ENCODE results near the gene PARVG.
"Not testable (repeated sequence)": the region's sequence is repeated elsewhere in the genome, so short reads cannot be mapped to it uniquely, and the experiment has no call there.

PARVG gene

GRCh38 chr22:44219101-44219870, 38.6 kb downstream of the PARVG start:
- Histone ChIP-seq H3K9me3 (ENCODE audit: low read length) (no peaks in the 10 kb centered on the region), H3K36me3 (ENCODE audit: insufficient read depth, low read length) (no peaks in the 10 kb centered on the region), H3K27ac (ENCODE audit: low read depth, low read length) (no peak overlapping the region), H3K27me3 (ENCODE audit: control insufficient read depth in 1 of 2, insufficient read depth in 2 of 2, low read length in 2 of 2) (no peaks in the 10 kb centered on the region), H3K4me1 (ENCODE audit: insufficient read depth, low read length) (no peaks in the 10 kb centered on the region), H3K9ac (ENCODE audit: low read length) (no peak overlapping the region), H3K4me3 (ENCODE audit: low read depth in 1 of 2, low read length in 2 of 2) (no peak overlapping the region)

- H3K27me3 ChIP-seq (ENCODE audit: control insufficient read depth in 1 of 2, insufficient read depth in 2 of 2, low read length in 2 of 2) = peaks cover 0 to 3% of the 10 kb centered on the region in 2 donors
- no peaks in the 10 kb centered on the region for H3K9me3 ChIP-seq (ENCODE audit: low read length)
- H3K4me3 ChIP-seq (ENCODE audit: low read depth in 1 of 2, low read length in 2 of 2) = no peak overlapping the region
- H3K4me1 ChIP-seq (ENCODE audit: insufficient read depth, low read length) = no peaks in the 10 kb centered on the region
- H3K9ac ChIP-seq (ENCODE audit: low read length) = no peak overlapping the region
- H3K36me3 ChIP-seq (ENCODE audit: insufficient read depth, low read length) = no peaks in the 10 kb centered on the region
- H3K27ac ChIP-seq (ENCODE audit: low read depth, low read length) = no peak overlapping the region
Observed at GRCh38 chr22:44220727-44221680, 40.3 kb downstream of the PARVG start.

GRCh38 chr22:44221710-44222475, 41.2 kb downstream of the PARVG start:
- Histone ChIP-seq H3K4me1 (ENCODE audit: insufficient read depth, low read length) (no peaks in the 10 kb centered on the region), H3K36me3 (ENCODE audit: insufficient read depth, low read length) (no peaks in the 10 kb centered on the region), H3K27ac (ENCODE audit: low read depth, low read length) (no peak overlapping the region), H3K9me3 (ENCODE audit: low read length) (no peaks in the 10 kb centered on the region), H3K27me3 (ENCODE audit: control insufficient read depth in 1 of 2, insufficient read depth in 2 of 2, low read length in 2 of 2) (peaks cover 0 to 3% of the 10 kb centered on the region in 2 donors), H3K4me3 (ENCODE audit: low read depth in 1 of 2, low read length in 2 of 2) (no peak overlapping the region), H3K9ac (ENCODE audit: low read length) (no peak overlapping the region)

GRCh38 chr22:44224166-44224565, 43.4 kb downstream of the PARVG start:
- Histone ChIP-seq H3K9ac (ENCODE audit: low read length) (no peak overlapping the region), H3K4me3 (ENCODE audit: low read depth in 1 of 2, low read length in 2 of 2) (no peak overlapping the region), H3K27ac (ENCODE audit: low read depth, low read length) (no peak overlapping the region), H3K27me3 (ENCODE audit: control insufficient read depth in 1 of 2, insufficient read depth in 2 of 2, low read length in 2 of 2) (peaks cover 0 to 3% of the 10 kb centered on the region in 2 donors), H3K4me1 (ENCODE audit: insufficient read depth, low read length) (no peaks in the 10 kb centered on the region), H3K36me3 (ENCODE audit: insufficient read depth, low read length) (no peaks in the 10 kb centered on the region), H3K9me3 (ENCODE audit: low read length) (no peaks in the 10 kb centered on the region)

- peaks cover 0 to 3% of the 10 kb centered on the region in 2 donors for H3K27me3 ChIP-seq (ENCODE audit: control insufficient read depth in 1 of 2, insufficient read depth in 2 of 2, low read length in 2 of 2)
- H3K9ac ChIP-seq (ENCODE audit: low read length) = no peak overlapping the region
- no peaks in the 10 kb centered on the region for H3K36me3 ChIP-seq (ENCODE audit: insufficient read depth, low read length)
- no peak overlapping the region for H3K27ac ChIP-seq (ENCODE audit: low read depth, low read length)
- no peaks in the 10 kb centered on the region for H3K4me1 ChIP-seq (ENCODE audit: insufficient read depth, low read length)
- no peaks in the 10 kb centered on the region for H3K9me3 ChIP-seq (ENCODE audit: low read length)
- H3K4me3 ChIP-seq (ENCODE audit: low read depth in 1 of 2, low read length in 2 of 2) = no peak overlapping the region
Observed at GRCh38 chr22:44225091-44225689, 44.5 kb downstream of the PARVG start.

GRCh38 chr22:44225812-44226211, 45.1 kb downstream of the PARVG start:
- Histone ChIP-seq H3K4me1 (ENCODE audit: insufficient read depth, low read length) (no peaks in the 10 kb centered on the region), H3K27ac (ENCODE audit: low read depth, low read length) (no peak overlapping the region), H3K36me3 (ENCODE audit: insufficient read depth, low read length) (no peaks in the 10 kb centered on the region), H3K27me3 (ENCODE audit: control insufficient read depth in 1 of 2, insufficient read depth in 2 of 2, low read length in 2 of 2) (peaks cover 0 to 3% of the 10 kb centered on the region in 2 donors), H3K4me3 (ENCODE audit: low read depth in 1 of 2, low read length in 2 of 2) (no peak overlapping the region), H3K9ac (ENCODE audit: low read length) (no peak overlapping the region), H3K9me3 (ENCODE audit: low read length) (no peaks in the 10 kb centered on the region)

GRCh38 chr22:44229331-44229730, 48.6 kb downstream of the PARVG start:
- H3K4me1 ChIP-seq (ENCODE audit: insufficient read depth, low read length) = no peaks in the 10 kb centered on the region
- no peak overlapping the region for H3K4me3 ChIP-seq (ENCODE audit: low read depth in 1 of 2, low read length in 2 of 2)
- no peak overlapping the region for H3K27ac ChIP-seq (ENCODE audit: low read depth, low read length)
- no peaks in the 10 kb centered on the region for H3K36me3 ChIP-seq (ENCODE audit: insufficient read depth, low read length)
- H3K27me3 ChIP-seq (ENCODE audit: control insufficient read depth in 1 of 2, insufficient read depth in 2 of 2, low read length in 2 of 2) = peaks cover 0 to 3% of the 10 kb centered on the region in 2 donors
- H3K9ac ChIP-seq (ENCODE audit: low read length) = no peak overlapping the region
- H3K9me3 ChIP-seq (ENCODE audit: low read length) = no peaks in the 10 kb centered on the region

GRCh38 chr22:44229809-44230208, 49.1 kb downstream of the PARVG start:
- H3K9ac ChIP-seq (ENCODE audit: low read length) = no peak overlapping the region
- H3K9me3 ChIP-seq (ENCODE audit: low read length) = no peaks in the 10 kb centered on the region
- no peak overlapping the region for H3K27ac ChIP-seq (ENCODE audit: low read depth, low read length)
- no peaks in the 10 kb centered on the region for H3K36me3 ChIP-seq (ENCODE audit: insufficient read depth, low read length)
- H3K4me1 ChIP-seq (ENCODE audit: insufficient read depth, low read length) = no peaks in the 10 kb centered on the region
- peaks cover 0 to 3% of the 10 kb centered on the region in 2 donors for H3K27me3 ChIP-seq (ENCODE audit: control insufficient read depth in 1 of 2, insufficient read depth in 2 of 2, low read length in 2 of 2)
- no peak overlapping the region for H3K4me3 ChIP-seq (ENCODE audit: low read depth in 1 of 2, low read length in 2 of 2)

- no peaks in the 10 kb centered on the region for H3K9me3 ChIP-seq (ENCODE audit: low read length)
- no peaks in the 10 kb centered on the region for H3K4me1 ChIP-seq (ENCODE audit: insufficient read depth, low read length)
- no peak overlapping the region for H3K27ac ChIP-seq (ENCODE audit: low read depth, low read length)
- H3K27me3 ChIP-seq (ENCODE audit: control insufficient read depth in 1 of 2, insufficient read depth in 2 of 2, low read length in 2 of 2) = no peaks in the 10 kb centered on the region
- no peak overlapping the region for H3K9ac ChIP-seq (ENCODE audit: low read length)
- no peaks in the 10 kb centered on the region for H3K36me3 ChIP-seq (ENCODE audit: insufficient read depth, low read length)
- no peak overlapping the region for H3K4me3 ChIP-seq (ENCODE audit: low read depth in 1 of 2, low read length in 2 of 2)
Observed at GRCh38 chr22:44231233-44231632, 50.5 kb downstream of the PARVG start.

GRCh38 chr22:44234372-44234771, 53.6 kb downstream of the PARVG start:
- H3K27ac ChIP-seq (ENCODE audit: low read depth, low read length); H3K27me3 ChIP-seq (ENCODE audit: control insufficient read depth in 1 of 2, insufficient read depth in 2 of 2, low read length in 2 of 2); H3K9me3 ChIP-seq (ENCODE audit: low read length); H3K9ac ChIP-seq (ENCODE audit: low read length); H3K36me3 ChIP-seq (ENCODE audit: insufficient read depth, low read length); H3K4me1 ChIP-seq (ENCODE audit: insufficient read depth, low read length); H3K4me3 ChIP-seq (ENCODE audit: low read depth in 1 of 2, low read length in 2 of 2): not testable (repeated sequence)

- H3K36me3 ChIP-seq (ENCODE audit: insufficient read depth, low read length) = no peaks in the 10 kb centered on the region
- no peaks in the 10 kb centered on the region for H3K27me3 ChIP-seq (ENCODE audit: control insufficient read depth in 1 of 2, insufficient read depth in 2 of 2, low read length in 2 of 2)
- H3K9me3 ChIP-seq (ENCODE audit: low read length) = no peaks in the 10 kb centered on the region
- no peaks in the 10 kb centered on the region for H3K4me1 ChIP-seq (ENCODE audit: insufficient read depth, low read length)
- no peak overlapping the region for H3K27ac ChIP-seq (ENCODE audit: low read depth, low read length)
- no peak overlapping the region for H3K4me3 ChIP-seq (ENCODE audit: low read depth in 1 of 2, low read length in 2 of 2)
- H3K9ac ChIP-seq (ENCODE audit: low read length) = no peak overlapping the region
Observed at GRCh38 chr22:44237290-44237689, 56.6 kb downstream of the PARVG start.
